Measurements from ENCODE around the gene FMNL2. TPM values are rescaled to one million over a fixed set of nuclear protein-coding genes. Genes with fewer than 3 reads are reported as not detected.

FMNL2 gene
- total RNA-seq, 1 donor from 2014 or later, result 34.3 TPM

GRCh38 chr2:152694161-152694661 lies 359.2 kb downstream of the FMNL2 start:
- H2AFZ ChIP-seq (ENCODE audit: low read depth, low read length), result no peak overlapping the region
- no peaks in the 10 kb centered on the region for H3K9me3 ChIP-seq (ENCODE audit: insufficient read depth, low read depth, low read length)
- Mint-ChIP-seq H3K4me3 (ENCODE audit: unreplicated experiment) (peak overlapping the region; percentile 67), H3K4me1 (ENCODE audit: low read depth, unreplicated experiment) (peaks cover 24% of the 10 kb centered on the region), H3K36me3 (ENCODE audit: low read depth, unreplicated experiment) (peaks cover 4% of the 10 kb centered on the region), H3K9me3 (ENCODE audit: unreplicated experiment) (no peaks in the 10 kb centered on the region), H3K27ac (ENCODE audit: unreplicated experiment) (peak overlapping the region; percentile 99), H3K27me3 (ENCODE audit: low read depth, unreplicated experiment) (no peaks in the 10 kb centered on the region)
- peak overlapping the region; percentile 35 for H3K9ac ChIP-seq (ENCODE audit: low read length)
- TF ChIP-seq, protein P1, sequence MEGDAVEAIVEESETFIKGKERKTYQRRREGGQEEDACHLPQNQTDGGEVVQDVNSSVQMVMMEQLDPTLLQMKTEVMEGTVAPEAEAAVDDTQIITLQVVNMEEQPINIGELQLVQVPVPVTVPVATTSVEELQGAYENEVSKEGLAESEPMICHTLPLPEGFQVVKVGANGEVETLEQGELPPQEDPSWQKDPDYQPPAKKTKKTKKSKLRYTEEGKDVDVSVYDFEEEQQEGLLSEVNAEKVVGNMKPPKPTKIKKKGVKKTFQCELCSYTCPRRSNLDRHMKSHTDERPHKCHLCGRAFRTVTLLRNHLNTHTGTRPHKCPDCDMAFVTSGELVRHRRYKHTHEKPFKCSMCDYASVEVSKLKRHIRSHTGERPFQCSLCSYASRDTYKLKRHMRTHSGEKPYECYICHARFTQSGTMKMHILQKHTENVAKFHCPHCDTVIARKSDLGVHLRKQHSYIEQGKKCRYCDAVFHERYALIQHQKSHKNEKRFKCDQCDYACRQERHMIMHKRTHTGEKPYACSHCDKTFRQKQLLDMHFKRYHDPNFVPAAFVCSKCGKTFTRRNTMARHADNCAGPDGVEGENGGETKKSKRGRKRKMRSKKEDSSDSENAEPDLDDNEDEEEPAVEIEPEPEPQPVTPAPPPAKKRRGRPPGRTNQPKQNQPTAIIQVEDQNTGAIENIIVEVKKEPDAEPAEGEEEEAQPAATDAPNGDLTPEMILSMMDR (IDR thresholded peaks at IDR 0.05; ENCODE audit: insufficient read depth, low read depth, low read length), result no peak
- no peak for TF ChIP-seq EZH2 (IDR thresholded peaks at IDR 0.05; ENCODE audit: insufficient read depth, low read length)
- H3K79me2 ChIP-seq (ENCODE audit: insufficient read depth, low read length), result peaks cover 72% of the 10 kb centered on the region
- peaks cover 17% of the 10 kb centered on the region for H4K20me1 ChIP-seq (ENCODE audit: insufficient read depth, low read length)
- peak overlapping the region; percentile 62 for H3K4me2 ChIP-seq (ENCODE audit: low read length)
- DNase-seq (ENCODE audit: low read depth), result peak; percentile 87
- H3K4me1 ChIP-seq (ENCODE audit: insufficient read depth, low read length), result no peaks in the 10 kb centered on the region
- peaks cover 16% of the 10 kb centered on the region for H3K36me3 ChIP-seq (ENCODE audit: insufficient read depth, low read length)
- FAIRE-seq, result no peak
- peak overlapping the region; percentile 86 for H3K27ac ChIP-seq (ENCODE audit: low read depth, low read length)
- peak overlapping the region; percentile 59 for H3K4me3 ChIP-seq (ENCODE audit: insufficient read depth, low read depth, low read length)
- no peaks in the 10 kb centered on the region for H3K27me3 ChIP-seq (ENCODE audit: insufficient read depth, low read length)

GRCh38 chr2:152695763-152696162 lies 360.8 kb downstream of the FMNL2 start:
- Histone ChIP-seq H3K4me3 (ENCODE audit: insufficient read depth, low read depth, low read length) (no peak overlapping the region), H3K4me1 (ENCODE audit: insufficient read depth, low read length) (no peaks in the 10 kb centered on the region), H4K20me1 (ENCODE audit: insufficient read depth, low read length) (peaks cover 29% of the 10 kb centered on the region), H3K36me3 (ENCODE audit: insufficient read depth, low read length) (peaks cover 16% of the 10 kb centered on the region), H2AFZ (ENCODE audit: low read depth, low read length) (no peak overlapping the region), H3K4me2 (ENCODE audit: low read length) (no peak overlapping the region), H3K27ac (ENCODE audit: low read depth, low read length) (no peak overlapping the region), H3K27me3 (ENCODE audit: insufficient read depth, low read length) (no peaks in the 10 kb centered on the region), H3K79me2 (ENCODE audit: insufficient read depth, low read length) (peaks cover 87% of the 10 kb centered on the region), H3K9me3 (ENCODE audit: insufficient read depth, low read depth, low read length) (no peaks in the 10 kb centered on the region), H3K9ac (ENCODE audit: low read length) (no peak overlapping the region)
- H3K27me3 Mint-ChIP-seq (ENCODE audit: low read depth, unreplicated experiment), result no peaks in the 10 kb centered on the region
- no peak for TF ChIP-seq EZH2 (IDR thresholded peaks at IDR 0.05; ENCODE audit: insufficient read depth, low read length)
- TF ChIP-seq, protein P1 (IDR thresholded peaks at IDR 0.05; ENCODE audit: insufficient read depth, low read depth, low read length), result no peak
- no peak for FAIRE-seq
- H3K36me3 Mint-ChIP-seq (ENCODE audit: low read depth, unreplicated experiment), result peaks cover 4% of the 10 kb centered on the region
- peak overlapping the region; percentile 99 for H3K27ac Mint-ChIP-seq (ENCODE audit: unreplicated experiment)
- DNase-seq (ENCODE audit: low read depth), result no peak
- H3K4me3 Mint-ChIP-seq (ENCODE audit: unreplicated experiment), result no peak overlapping the region
- no peaks in the 10 kb centered on the region for H3K9me3 Mint-ChIP-seq (ENCODE audit: unreplicated experiment)
- peaks cover 24% of the 10 kb centered on the region for H3K4me1 Mint-ChIP-seq (ENCODE audit: low read depth, unreplicated experiment)

DNA sequence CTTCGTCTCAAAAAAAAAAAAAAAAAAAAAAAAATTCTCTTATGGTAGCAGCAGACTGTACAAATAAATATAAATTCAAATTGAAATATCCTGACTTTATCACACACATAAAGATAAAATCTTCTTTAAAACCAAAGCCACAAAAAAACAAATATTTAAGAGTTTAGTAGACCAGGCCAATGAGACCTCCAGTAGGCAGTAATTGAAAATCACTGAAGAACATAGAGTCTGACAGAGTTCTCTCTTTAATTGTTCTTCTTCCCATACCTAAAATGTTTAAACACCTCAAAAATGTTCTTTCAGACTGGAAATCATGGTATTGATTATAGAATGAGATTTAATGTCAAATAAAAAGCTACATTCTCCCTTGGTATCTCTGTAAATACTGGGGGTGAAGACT lies 361.5 kb downstream of the FMNL2 start:
- peak overlapping the region; percentile 1 for H3K27ac ChIP-seq (ENCODE audit: low read depth, low read length)
- Mint-ChIP-seq H3K4me1 (ENCODE audit: low read depth, unreplicated experiment) (peaks cover 26% of the 10 kb centered on the region), H3K27ac (ENCODE audit: unreplicated experiment) (no peak overlapping the region), H3K36me3 (ENCODE audit: low read depth, unreplicated experiment) (peaks cover 5% of the 10 kb centered on the region), H3K4me3 (ENCODE audit: unreplicated experiment) (no peak overlapping the region), H3K9me3 (ENCODE audit: unreplicated experiment) (no peaks in the 10 kb centered on the region), H3K27me3 (ENCODE audit: low read depth, unreplicated experiment) (no peaks in the 10 kb centered on the region)
- DNase-seq (ENCODE audit: low read depth) (no peak), FAIRE-seq (no peak)
- TF ChIP-seq, protein P1 (IDR thresholded peaks at IDR 0.05; ENCODE audit: insufficient read depth, low read depth, low read length), result no peak
- TF ChIP-seq EZH2 (IDR thresholded peaks at IDR 0.05; ENCODE audit: insufficient read depth, low read length), result no peak
- peaks cover 4% of the 10 kb centered on the region for H3K9me3 ChIP-seq (ENCODE audit: insufficient read depth, low read depth, low read length)
- H3K9ac ChIP-seq (ENCODE audit: low read length), result no peak overlapping the region
- no peaks in the 10 kb centered on the region for H3K27me3 ChIP-seq (ENCODE audit: insufficient read depth, low read length)
- H3K36me3 ChIP-seq (ENCODE audit: insufficient read depth, low read length), result peaks cover 16% of the 10 kb centered on the region
- no peak overlapping the region for H3K4me3 ChIP-seq (ENCODE audit: insufficient read depth, low read depth, low read length)
- peaks cover 31% of the 10 kb centered on the region for H4K20me1 ChIP-seq (ENCODE audit: insufficient read depth, low read length)
- no peaks in the 10 kb centered on the region for H3K4me1 ChIP-seq (ENCODE audit: insufficient read depth, low read length)
- no peak overlapping the region for H2AFZ ChIP-seq (ENCODE audit: low read depth, low read length)
- H3K4me2 ChIP-seq (ENCODE audit: low read length), result peak overlapping the region; percentile 13
- H3K79me2 ChIP-seq (ENCODE audit: insufficient read depth, low read length), result peaks cover 91% of the 10 kb centered on the region

Data from astrocyte (in vitro differentiated cells and primary cell).